Esophagus squamous epithelium (tissue), 4 donors: ENCODE measurements around the gene SHISAL1.

Source experiments
- POLR2A ChIP-seq, 4 donors: fragments of 450-650 bp; IDR thresholded peaks; one replicate each; pipeline ENCODE4 v1.6.1; 2017; ENCODE audit warnings: antibody characterized with exemption in 4 of 4, mild to moderate bottlenecking in 4 of 4, moderate library complexity in 3 of 4
- TF ChIP-seq, protein P1 (sequence below), 6 experiments: fragments of 450-650 bp in 4 of 6; fragments of 200-600 bp in 2 of 6; sonication (generic) in 2 of 6; IDR thresholded peaks; one replicate each; pipeline ENCODE4 v1.5.1; 2016 to 2019; ENCODE audit warnings: antibody characterized with exemption in 6 of 6, mild to moderate bottlenecking in 4 of 6, moderate library complexity in 4 of 6

DNA sequence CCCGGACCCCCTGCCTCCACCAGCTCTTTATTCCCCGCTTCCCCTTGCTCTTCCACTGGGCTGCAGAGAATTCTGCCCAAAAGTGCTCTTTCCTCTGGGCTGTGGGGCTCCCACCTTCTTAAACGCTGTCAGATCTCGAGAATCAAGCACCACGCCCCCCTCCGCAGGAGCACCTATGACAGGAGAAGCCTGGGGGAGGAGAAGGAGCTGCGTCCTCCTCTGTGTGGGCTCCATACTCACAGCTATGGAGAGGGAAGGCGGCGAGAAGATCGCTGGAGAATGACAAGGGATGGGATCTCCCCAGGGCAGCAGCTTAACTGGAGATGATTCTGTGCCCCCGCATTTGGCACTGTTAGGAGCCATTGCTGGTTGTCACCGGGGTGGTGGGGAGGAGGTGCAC lies 19.7 kb downstream of the SHISAL1 start:
- TF ChIP-seq, protein P1, sequence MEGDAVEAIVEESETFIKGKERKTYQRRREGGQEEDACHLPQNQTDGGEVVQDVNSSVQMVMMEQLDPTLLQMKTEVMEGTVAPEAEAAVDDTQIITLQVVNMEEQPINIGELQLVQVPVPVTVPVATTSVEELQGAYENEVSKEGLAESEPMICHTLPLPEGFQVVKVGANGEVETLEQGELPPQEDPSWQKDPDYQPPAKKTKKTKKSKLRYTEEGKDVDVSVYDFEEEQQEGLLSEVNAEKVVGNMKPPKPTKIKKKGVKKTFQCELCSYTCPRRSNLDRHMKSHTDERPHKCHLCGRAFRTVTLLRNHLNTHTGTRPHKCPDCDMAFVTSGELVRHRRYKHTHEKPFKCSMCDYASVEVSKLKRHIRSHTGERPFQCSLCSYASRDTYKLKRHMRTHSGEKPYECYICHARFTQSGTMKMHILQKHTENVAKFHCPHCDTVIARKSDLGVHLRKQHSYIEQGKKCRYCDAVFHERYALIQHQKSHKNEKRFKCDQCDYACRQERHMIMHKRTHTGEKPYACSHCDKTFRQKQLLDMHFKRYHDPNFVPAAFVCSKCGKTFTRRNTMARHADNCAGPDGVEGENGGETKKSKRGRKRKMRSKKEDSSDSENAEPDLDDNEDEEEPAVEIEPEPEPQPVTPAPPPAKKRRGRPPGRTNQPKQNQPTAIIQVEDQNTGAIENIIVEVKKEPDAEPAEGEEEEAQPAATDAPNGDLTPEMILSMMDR (IDR thresholded peaks at IDR 0.05) = no peak
- no peak for TF ChIP-seq POLR2A (IDR thresholded peaks at IDR 0.05)
